Panc1 (cell line): ENCODE results near the gene DYNLRB2.

Experiments
- SIN3A ChIP-seq: IDR thresholded peaks from 2 replicates; pipeline ENCODE4 v1.6.1; 2012; ENCODE audit warnings: low read depth, mild to moderate bottlenecking, low read length, moderate library complexity, borderline replicate concordance; ENCODE audit not compliant: insufficient read depth
- TF ChIP-seq, protein P1 (sequence below): fragments of 450-650 bp; IDR thresholded peaks from 2 replicates; pipeline ENCODE4 v1.5.1; 2017; ENCODE audit warnings: mild to moderate bottlenecking

GRCh38 chr16:80599466-80599865 lies 58.7 kb downstream of the DYNLRB2 start:
- no peak for TF ChIP-seq SIN3A
- TF ChIP-seq, protein P1, sequence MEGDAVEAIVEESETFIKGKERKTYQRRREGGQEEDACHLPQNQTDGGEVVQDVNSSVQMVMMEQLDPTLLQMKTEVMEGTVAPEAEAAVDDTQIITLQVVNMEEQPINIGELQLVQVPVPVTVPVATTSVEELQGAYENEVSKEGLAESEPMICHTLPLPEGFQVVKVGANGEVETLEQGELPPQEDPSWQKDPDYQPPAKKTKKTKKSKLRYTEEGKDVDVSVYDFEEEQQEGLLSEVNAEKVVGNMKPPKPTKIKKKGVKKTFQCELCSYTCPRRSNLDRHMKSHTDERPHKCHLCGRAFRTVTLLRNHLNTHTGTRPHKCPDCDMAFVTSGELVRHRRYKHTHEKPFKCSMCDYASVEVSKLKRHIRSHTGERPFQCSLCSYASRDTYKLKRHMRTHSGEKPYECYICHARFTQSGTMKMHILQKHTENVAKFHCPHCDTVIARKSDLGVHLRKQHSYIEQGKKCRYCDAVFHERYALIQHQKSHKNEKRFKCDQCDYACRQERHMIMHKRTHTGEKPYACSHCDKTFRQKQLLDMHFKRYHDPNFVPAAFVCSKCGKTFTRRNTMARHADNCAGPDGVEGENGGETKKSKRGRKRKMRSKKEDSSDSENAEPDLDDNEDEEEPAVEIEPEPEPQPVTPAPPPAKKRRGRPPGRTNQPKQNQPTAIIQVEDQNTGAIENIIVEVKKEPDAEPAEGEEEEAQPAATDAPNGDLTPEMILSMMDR = no peak
